ENCODE data around the gene MLIP.
"Not testable (repeated sequence)": the region's sequence is repeated elsewhere in the genome, so short reads cannot be mapped to it uniquely, and the experiment has no call there.

DNA sequence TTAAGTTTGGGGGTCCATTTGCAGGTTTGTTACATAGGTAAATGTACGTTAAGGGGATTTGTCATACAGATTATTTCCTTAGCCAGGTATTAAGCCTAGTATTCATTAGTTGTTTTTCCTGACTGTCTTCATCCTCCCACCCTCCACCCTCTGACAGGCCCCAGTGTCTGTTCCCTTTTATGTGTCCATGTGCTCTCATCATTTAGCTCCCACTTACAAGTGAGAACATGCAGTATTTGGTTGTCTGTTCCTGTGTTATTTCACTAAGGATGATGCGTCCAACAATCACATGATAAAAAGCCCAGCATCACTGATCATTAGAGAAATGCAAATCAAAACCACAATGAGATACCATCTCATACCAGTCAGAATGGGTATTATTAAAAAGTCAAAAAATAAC is 138.6 kb downstream of the MLIP start:
- not testable (repeated sequence) for TF ChIP-seq POLR2A (IDR thresholded peaks at IDR 0.05)
- TF ChIP-seq, protein P1, sequence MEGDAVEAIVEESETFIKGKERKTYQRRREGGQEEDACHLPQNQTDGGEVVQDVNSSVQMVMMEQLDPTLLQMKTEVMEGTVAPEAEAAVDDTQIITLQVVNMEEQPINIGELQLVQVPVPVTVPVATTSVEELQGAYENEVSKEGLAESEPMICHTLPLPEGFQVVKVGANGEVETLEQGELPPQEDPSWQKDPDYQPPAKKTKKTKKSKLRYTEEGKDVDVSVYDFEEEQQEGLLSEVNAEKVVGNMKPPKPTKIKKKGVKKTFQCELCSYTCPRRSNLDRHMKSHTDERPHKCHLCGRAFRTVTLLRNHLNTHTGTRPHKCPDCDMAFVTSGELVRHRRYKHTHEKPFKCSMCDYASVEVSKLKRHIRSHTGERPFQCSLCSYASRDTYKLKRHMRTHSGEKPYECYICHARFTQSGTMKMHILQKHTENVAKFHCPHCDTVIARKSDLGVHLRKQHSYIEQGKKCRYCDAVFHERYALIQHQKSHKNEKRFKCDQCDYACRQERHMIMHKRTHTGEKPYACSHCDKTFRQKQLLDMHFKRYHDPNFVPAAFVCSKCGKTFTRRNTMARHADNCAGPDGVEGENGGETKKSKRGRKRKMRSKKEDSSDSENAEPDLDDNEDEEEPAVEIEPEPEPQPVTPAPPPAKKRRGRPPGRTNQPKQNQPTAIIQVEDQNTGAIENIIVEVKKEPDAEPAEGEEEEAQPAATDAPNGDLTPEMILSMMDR (IDR thresholded peaks at IDR 0.05): not testable (repeated sequence)
